Sigmoid colon (tissue), 4 donors: ENCODE data around the gene IRF6.

Experiments
- EP300 ChIP-seq, 4 donors: sonication (generic); formaldehyde crosslinking; IDR thresholded peaks; one replicate each; pipeline ENCODE4 v1.6.1; 2017; ENCODE audit warnings: antibody characterized with exemption in 4 of 4
- POLR2A ChIP-seq, 2 donors: fragments of 450-650 bp; IDR thresholded peaks; one replicate each; pipeline ENCODE4 v1.6.1; 2016; ENCODE audit warnings: antibody characterized with exemption in 2 of 2, mild to moderate bottlenecking in 2 of 2, moderate library complexity in 2 of 2
- POLR2AphosphoS5 ChIP-seq, 4 donors: sonication (generic); formaldehyde crosslinking; IDR thresholded peaks; one replicate each; pipeline ENCODE4 v1.6.1; 2017; ENCODE audit warnings: antibody characterized with exemption in 4 of 4
- TF ChIP-seq, protein P1 (sequence below), 4 experiments: fragments of 450-650 bp in 3 of 4; fragments of 200-600 bp in 1 of 4; IDR thresholded peaks; one replicate each; pipeline ENCODE4 v1.5.1; 2016 to 2019; ENCODE audit warnings: antibody characterized with exemption in 4 of 4, mild to moderate bottlenecking in 3 of 4, moderate library complexity in 2 of 4

DNA sequence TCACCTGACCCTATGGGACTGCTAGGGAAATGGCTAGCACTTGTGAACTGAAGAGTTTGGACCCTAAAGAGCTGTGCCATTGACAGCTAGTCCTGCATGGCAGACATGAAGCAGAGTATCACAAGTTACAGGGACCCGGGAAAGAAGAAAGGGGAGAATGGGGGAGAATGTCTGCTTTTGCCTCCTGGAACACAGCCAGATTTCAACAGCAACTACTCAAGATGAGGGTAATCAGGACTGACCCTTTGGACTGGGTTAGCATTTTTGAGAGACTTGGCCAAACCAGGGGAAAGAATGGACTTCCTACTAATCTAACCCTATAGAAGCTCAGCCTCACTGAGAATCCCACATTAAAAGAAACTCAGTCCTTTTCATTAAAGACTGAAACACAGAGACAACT is 13.1 kb upstream of the IRF6 start:
- TF ChIP-seq, protein P1, sequence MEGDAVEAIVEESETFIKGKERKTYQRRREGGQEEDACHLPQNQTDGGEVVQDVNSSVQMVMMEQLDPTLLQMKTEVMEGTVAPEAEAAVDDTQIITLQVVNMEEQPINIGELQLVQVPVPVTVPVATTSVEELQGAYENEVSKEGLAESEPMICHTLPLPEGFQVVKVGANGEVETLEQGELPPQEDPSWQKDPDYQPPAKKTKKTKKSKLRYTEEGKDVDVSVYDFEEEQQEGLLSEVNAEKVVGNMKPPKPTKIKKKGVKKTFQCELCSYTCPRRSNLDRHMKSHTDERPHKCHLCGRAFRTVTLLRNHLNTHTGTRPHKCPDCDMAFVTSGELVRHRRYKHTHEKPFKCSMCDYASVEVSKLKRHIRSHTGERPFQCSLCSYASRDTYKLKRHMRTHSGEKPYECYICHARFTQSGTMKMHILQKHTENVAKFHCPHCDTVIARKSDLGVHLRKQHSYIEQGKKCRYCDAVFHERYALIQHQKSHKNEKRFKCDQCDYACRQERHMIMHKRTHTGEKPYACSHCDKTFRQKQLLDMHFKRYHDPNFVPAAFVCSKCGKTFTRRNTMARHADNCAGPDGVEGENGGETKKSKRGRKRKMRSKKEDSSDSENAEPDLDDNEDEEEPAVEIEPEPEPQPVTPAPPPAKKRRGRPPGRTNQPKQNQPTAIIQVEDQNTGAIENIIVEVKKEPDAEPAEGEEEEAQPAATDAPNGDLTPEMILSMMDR (IDR thresholded peaks at IDR 0.05), result no peak
- no peak for TF ChIP-seq EP300 (IDR thresholded peaks at IDR 0.05)
- no peak for TF ChIP-seq POLR2AphosphoS5 (IDR thresholded peaks at IDR 0.05)
- no peak for TF ChIP-seq POLR2A (IDR thresholded peaks at IDR 0.05)
